IMR-90 (cell line): ENCODE data around the gene GDPD3. TPM values are rescaled to one million over a fixed set of nuclear protein-coding genes. Genes with fewer than 3 reads are reported as not detected.

ENCODE experiments used
- ATAC-seq: fragments of 200-7000 bp; cut with Tn5 transposase; 2 replicates; pipeline ENCODE4 v1.9.1; 2020; ENCODE audit warnings: low read depth, mild to moderate bottlenecking, moderate library complexity
- BruUV-seq: library from RNA; stranded (reverse); fragments of 400-500 nt; replicated peaks from 2 replicates; lab custom pipeline; 2021; lab: Mats Ljungman, UMichigan
- CTCF ChIA-PET: fragments of 300-600 bp; formaldehyde crosslinking; extraction: SDS; loops from one replicate; lab custom pipeline; 2021; ENCODE audit warnings: antibody characterized with exemption; lab: Yijun Ruan, JAX
- POLR2A ChIA-PET: fragments of 300-600 bp; sonication (Branson Sonifier 250); formaldehyde crosslinking; loops from one replicate; lab custom pipeline; 2022; ENCODE audit warnings: antibody characterized with exemption; ENCODE audit not compliant: unreplicated experiment; lab: Charles Lee
- DNase-seq: peaks from one replicate; pipeline ENCODE4 v3.0.0; 2013
- H2AFZ ChIP-seq: replicated peaks from 2 replicates; pipeline ENCODE3; 2013; ENCODE audit warnings: low read length, mild to moderate bottlenecking; ENCODE audit not compliant: poor library complexity
- H2AK5ac ChIP-seq: 2 replicates; pipeline ENCODE4 v1.6.1; 2013; ENCODE audit warnings: low read depth, low read length, inconsistent platforms
- H2AK9ac ChIP-seq: replicated peaks from 2 replicates; pipeline ENCODE3; 2013; ENCODE audit warnings: mild to moderate bottlenecking, low read depth, low read length, moderate library complexity; ENCODE audit not compliant: poor library complexity
- H2BK120ac ChIP-seq: 2 replicates; pipeline ENCODE4 v1.6.1; 2013; ENCODE audit warnings: low read depth, low read length, inconsistent platforms
- H2BK15ac ChIP-seq: 3 replicates; pipeline ENCODE4 v1.6.1; 2013; ENCODE audit warnings: low read depth, low read length, inconsistent platforms
- H2BK20ac ChIP-seq: 2 replicates; pipeline ENCODE4 v1.6.1; 2013; ENCODE audit warnings: low read depth, mild to moderate bottlenecking, inconsistent platforms, low read length, moderate library complexity
- H2BK5ac ChIP-seq: 2 replicates; pipeline ENCODE4 v1.6.1; 2013; ENCODE audit warnings: mild to moderate bottlenecking, low read depth, low read length, inconsistent platforms; ENCODE audit not compliant: poor library complexity, severe bottlenecking
- H3K14ac ChIP-seq: replicated peaks from 2 replicates; pipeline ENCODE4 v1.6.1; 2013; ENCODE audit warnings: low read depth, low read length, inconsistent platforms
- H3K18ac ChIP-seq: 2 replicates; pipeline ENCODE4 v1.6.1; 2013; ENCODE audit warnings: low read depth, low read length, control low read depth
- H3K23ac ChIP-seq: 2 replicates; pipeline ENCODE4 v1.6.1; 2013; ENCODE audit warnings: low read depth, low read length, inconsistent platforms
- H3K27ac ChIP-seq: 2 replicates; pipeline ENCODE4 v1.5.1; 2013; ENCODE audit warnings: mild to moderate bottlenecking, control low read depth, low read length; ENCODE audit not compliant: insufficient read depth
- H3K27me3 ChIP-seq: 2 replicates; pipeline ENCODE4 v1.6.1; 2013; ENCODE audit warnings: low read length; ENCODE audit not compliant: control insufficient read depth, insufficient read depth
- H3K36me3 ChIP-seq: 2 replicates; pipeline ENCODE4 v1.6.1; 2013; ENCODE audit warnings: low read length, mixed read lengths; ENCODE audit not compliant: control insufficient read depth, insufficient read depth
- H3K4ac ChIP-seq: 2 replicates; pipeline ENCODE4 v1.6.1; 2013; ENCODE audit warnings: low read depth, low read length, inconsistent platforms
- H3K4me1 ChIP-seq: 2 replicates; pipeline ENCODE4 v1.6.1; 2013; ENCODE audit warnings: low read length, mixed read lengths; ENCODE audit not compliant: control insufficient read depth, insufficient read depth
- H3K4me2 ChIP-seq: 2 replicates; pipeline ENCODE4 v1.6.1; 2013; ENCODE audit warnings: low read depth, mild to moderate bottlenecking, control low read depth, low read length, moderate library complexity
- H3K4me3 ChIP-seq: 2 replicates; pipeline ENCODE4 v1.5.1; 2013; ENCODE audit warnings: low read depth, mild to moderate bottlenecking, control low read depth, low read length, moderate library complexity; ENCODE audit not compliant: insufficient read depth
- H3K56ac ChIP-seq: 2 replicates; pipeline ENCODE4 v1.6.1; 2013; ENCODE audit warnings: low read length, inconsistent platforms; ENCODE audit not compliant: insufficient read depth; ENCODE audit errors: extremely low read depth
- H3K79me1 ChIP-seq, 2 experiments: 2 replicates each; pipeline ENCODE4 v1.6.1; 2013; ENCODE audit warnings: low read length in 2 of 2, inconsistent platforms in 1 of 2, low read depth in 1 of 2
- H3K9ac ChIP-seq: 2 replicates; pipeline ENCODE4 v1.6.1; 2013; ENCODE audit warnings: low read depth, low read length, control low read depth
- H3K9me1 ChIP-seq: 2 replicates; pipeline ENCODE4 v1.6.1; 2013; ENCODE audit warnings: low read length, inconsistent platforms; ENCODE audit not compliant: insufficient read depth
- H3K9me3 ChIP-seq: 2 replicates; pipeline ENCODE4 v1.6.1; 2013; ENCODE audit warnings: low read length; ENCODE audit not compliant: control insufficient read depth, insufficient read depth
- H4K20me1 ChIP-seq: 2 replicates; pipeline ENCODE4 v1.6.1; 2013; ENCODE audit warnings: low read length, inconsistent platforms; ENCODE audit not compliant: insufficient read depth
- H4K5ac ChIP-seq: 2 replicates; pipeline ENCODE4 v1.6.1; 2013; ENCODE audit warnings: mild to moderate bottlenecking, low read depth, low read length, control low read depth
- H4K8ac ChIP-seq, 2 experiments: 2 replicates each; pipeline ENCODE4 v1.6.1; 2013; ENCODE audit warnings: low read depth in 2 of 2, low read length in 2 of 2, control low read depth in 1 of 2, inconsistent platforms in 1 of 2
- H4K91ac ChIP-seq: 2 replicates; pipeline ENCODE4 v1.6.1; 2013; ENCODE audit warnings: low read depth, low read length, inconsistent platforms; ENCODE audit not compliant: insufficient read depth
- CEBPB ChIP-seq: IDR thresholded peaks from 2 replicates; pipeline ENCODE4 v1.6.1; 2012; ENCODE audit warnings: low read depth, low read length, improper control_type of control experiment
- MAFK ChIP-seq: IDR thresholded peaks from 2 replicates; pipeline ENCODE4 v1.6.1; 2012; ENCODE audit warnings: low read depth, low read length, improper control_type of control experiment
- MAZ ChIP-seq: IDR thresholded peaks from 2 replicates; pipeline ENCODE4 v1.6.1; 2012; ENCODE audit warnings: low read depth, mild to moderate bottlenecking, low read length, improper control_type of control experiment, moderate library complexity, borderline replicate concordance
- MXI1 ChIP-seq: IDR thresholded peaks from 2 replicates; pipeline ENCODE4 v1.6.1; 2012; ENCODE audit warnings: low read depth, mild to moderate bottlenecking, low read length, moderate library complexity, borderline replicate concordance
- RAD21 ChIP-seq: IDR thresholded peaks from 2 replicates; pipeline ENCODE4 v1.6.1; 2012; ENCODE audit warnings: low read length, improper control_type of control experiment
- RCOR1 ChIP-seq: IDR thresholded peaks from 2 replicates; pipeline ENCODE4 v1.6.1; 2012; ENCODE audit warnings: mild to moderate bottlenecking, low read length, improper control_type of control experiment; ENCODE audit not compliant: insufficient replicate concordance
- RFX5 ChIP-seq: IDR thresholded peaks from 2 replicates; pipeline ENCODE4 v1.8.0; 2012; ENCODE audit warnings: low read depth, mild to moderate bottlenecking, low read length, moderate library complexity
- SMC3 ChIP-seq: fragments of 150-350 bp; IDR thresholded peaks from 2 replicates; pipeline ENCODE4 v1.6.1; 2016; ENCODE audit warnings: low read depth, mild to moderate bottlenecking, antibody characterized with exemption, low read length, moderate library complexity
- WGBS, 2 experiments: methylation state at CpG; one replicate each; pipeline versions ENCODE4 v1.1.5 to v1.1.7; 2013; ENCODE audit warnings: missing lambda C conversion rate in 2 of 2; ENCODE audit not compliant: insufficient read length in 1 of 2; ENCODE audit errors: extremely low coverage in 2 of 2; 5-methylcytosine and 5-hydroxymethylcytosine counted together
- dilution Hi-C: fragments of 300-500 bp; cut with HindIII; formaldehyde crosslinking; loops from one replicate; pipeline ENCODE4 v1.14.3; 2018; ENCODE audit warnings: low sequenced_read_pairs; ENCODE audit not compliant: unreplicated experiment
- in situ Hi-C: fragments of 300-500 bp; cut with MboI; formaldehyde crosslinking; loops from 3 replicates; pipeline ENCODE4 v1.14.3; 2019; ENCODE audit warnings: low sequenced_read_pairs, inconsistent platforms, mixed read lengths
- intact Hi-C: fragments of 100-400 bp; cut with micrococcal nuclease; formaldehyde crosslinking; loops from 2 replicates; pipeline ENCODE4 v1.10.0; 2022
- polyA plus RNA-seq, 3 experiments: library from polyadenylated mRNA; depleted of rRNA; stranded (reverse); fragments of >200 nt; gene quantifications; 2 replicates each; pipeline ENCODE4 v1.2.3, GENCODE V29; 2012; ENCODE audit warnings: low replicate concordance in 1 of 3
- total RNA-seq: library from RNA; depleted of rRNA; stranded (reverse); fragments of >200 nt; gene quantifications from 2 replicates; pipeline ENCODE4 v1.2.3, GENCODE V29; 2012

The GDPD3 gene
- total and polyA plus RNA-seq, 2 of the 4 experiments (the other 2 are of a cell fraction) = under 0.01 to 19.5 TPM

- no CpG with 5 or more reads among the region's 6 CpGs for WGBS, 2 experiments
Observed at GRCh38 chr16:30104492-30104891, 8.8 kb downstream of the GDPD3 start.

More at GRCh38 chr16:30104492-30104891, 8.8 kb downstream of the GDPD3 start:
- Histone ChIP-seq H2BK20ac (no peak overlapping the region), H4K8ac (no peak overlapping the region), H3K23ac (no peak overlapping the region), H3K4me1 (no peaks in the 10 kb centered on the region), H2BK15ac (no peak overlapping the region), H3K4me3 (no peak overlapping the region), H3K14ac (no peak overlapping the region), H3K4ac (no peak overlapping the region), H3K18ac (no peak overlapping the region), H3K9me1 (no peaks in the 10 kb centered on the region), H2AK5ac (no peak overlapping the region), H2AFZ (no peak overlapping the region), H3K4me2 (no peak overlapping the region), H3K9me3 (no peaks in the 10 kb centered on the region), H2BK120ac (no peak overlapping the region), H4K5ac (no peak overlapping the region), H3K9ac (no peak overlapping the region), H3K36me3 (peaks cover 25% of the 10 kb centered on the region), H2BK5ac (no peak overlapping the region), H3K27me3 (no peaks in the 10 kb centered on the region), H3K79me1 (no peaks in the 10 kb centered on the region), H3K56ac (no peak overlapping the region), H4K91ac (no peak overlapping the region), H3K27ac (no peak overlapping the region), H4K20me1 (no peaks in the 10 kb centered on the region), H2AK9ac (no peak overlapping the region)
- TF ChIP-seq CEBPB (no peak), MXI1 (no peak), MAFK (no peak), RFX5 (no peak), MAZ (no peak), RAD21 (no peak), RCOR1 (no peak), SMC3 (no peak)
- dilution Hi-C loops (no loop called here), in situ Hi-C loops (no loop called here), intact Hi-C loops (no loop called here)
- ChIA-PET POLR2A (interaction anchor here (0.5 kb wide), 1 partner anchor 10 kb away, joined by 7 read pairs; no protein-coding TSS in a partner anchor), CTCF (no interaction called here)
- no TSS peak for BruUV-seq
- ATAC-seq = no peak
- no peak for DNase-seq
